LoVo (cell line): ENCODE results near the gene RAB12.
"Not testable (repeated sequence)": the region's sequence is repeated elsewhere in the genome, so short reads cannot be mapped to it uniquely, and the experiment has no call there.

Experiments used
- DNase-seq: peaks from one replicate; pipeline ENCODE4 v3.0.0-alpha.2; 2016; ENCODE audit warnings: low spot score

RAB12 gene

GRCh38 chr18:8647359-8647758 is 38.1 kb downstream of the RAB12 start:
- DNase-seq, result not testable (repeated sequence)

- not testable (repeated sequence) for DNase-seq
Observed at GRCh38 chr18:8651478-8652261, 42.4 kb downstream of the RAB12 start.

- DNase-seq, result peak; percentile 43
Observed at GRCh38 chr18:8654503-8655451, 45.5 kb downstream of the RAB12 start.

- DNase-seq, result no peak
Observed at GRCh38 chr18:8656232-8656631, 47.0 kb downstream of the RAB12 start.

- no peak for DNase-seq
Observed at GRCh38 chr18:8657050-8657820, 48.0 kb downstream of the RAB12 start.

GRCh38 chr18:8657873-8658470 is 48.7 kb downstream of the RAB12 start:
- no peak for DNase-seq

GRCh38 chr18:8658858-8659485 is 49.7 kb downstream of the RAB12 start:
- DNase-seq, result no peak

- no peak for DNase-seq
Observed at GRCh38 chr18:8659609-8660242, 50.5 kb downstream of the RAB12 start.

- no peak for DNase-seq
Observed at GRCh38 chr18:8660316-8660715, 51.1 kb downstream of the RAB12 start.

- DNase-seq, result no peak
Observed at GRCh38 chr18:8661754-8662559, 52.7 kb downstream of the RAB12 start.

GRCh38 chr18:8662560-8663255 is 53.5 kb downstream of the RAB12 start:
- no peak for DNase-seq

- no peak for DNase-seq
Observed at GRCh38 chr18:8667846-8668245, 58.6 kb downstream of the RAB12 start.

GRCh38 chr18:8668381-8668780 is 59.1 kb downstream of the RAB12 start:
- no peak for DNase-seq

GRCh38 chr18:8669571-8669970 is 60.3 kb downstream of the RAB12 start:
- no peak for DNase-seq

- DNase-seq, result no peak
Observed at GRCh38 chr18:8673256-8674209, 64.3 kb downstream of the RAB12 start.

- no peak for DNase-seq
Observed at GRCh38 chr18:8675057-8675456, 65.8 kb downstream of the RAB12 start.

- no peak for DNase-seq
Observed at GRCh38 chr18:8681196-8681595, 72.0 kb downstream of the RAB12 start.

- no peak for DNase-seq
Observed at GRCh38 chr18:8684577-8684976, 75.3 kb downstream of the RAB12 start.
